HL-60 (cell line): ENCODE measurements around the gene ATG5.

ENCODE experiments used
- TF ChIP-seq, protein P1 (sequence below): IDR thresholded peaks from one replicate; pipeline ENCODE4 v1.5.1; 2011; ENCODE audit warnings: low read length, control low read depth, inconsistent platforms; ENCODE audit not compliant: insufficient read depth
- TF ChIP-seq, protein P2 (sequence below): IDR thresholded peaks from 2 replicates; pipeline ENCODE4 v1.6.1; 2012; ENCODE audit warnings: low read depth; ENCODE audit not compliant: insufficient replicate concordance

DNA sequence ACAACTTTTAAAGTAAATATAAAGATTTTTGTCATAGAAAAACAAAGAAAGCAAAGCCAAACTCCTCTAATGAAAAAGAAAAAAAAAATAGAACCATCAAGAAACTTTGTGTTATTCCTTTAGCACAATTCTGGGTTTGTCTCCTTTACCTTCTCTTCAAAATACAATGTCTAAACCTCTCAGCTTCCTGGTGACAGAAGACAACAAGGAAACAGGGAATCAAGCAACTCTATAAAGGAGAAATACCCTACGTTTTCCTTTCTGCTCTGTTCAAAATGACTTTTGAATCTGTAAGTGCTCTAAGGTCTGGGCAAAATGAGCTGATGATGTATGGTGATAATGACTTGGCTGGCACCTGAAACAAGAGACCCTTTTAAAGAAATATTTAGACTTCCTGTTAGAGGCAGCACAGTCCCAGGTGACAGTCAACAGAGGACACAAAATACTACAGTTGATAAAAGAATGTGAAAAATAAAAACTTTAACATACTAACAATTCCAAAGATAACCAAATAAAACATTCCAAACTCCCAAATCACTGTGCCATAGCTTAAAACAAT lies 138.1 kb downstream of the ATG5 start:
- TF ChIP-seq, protein P1, sequence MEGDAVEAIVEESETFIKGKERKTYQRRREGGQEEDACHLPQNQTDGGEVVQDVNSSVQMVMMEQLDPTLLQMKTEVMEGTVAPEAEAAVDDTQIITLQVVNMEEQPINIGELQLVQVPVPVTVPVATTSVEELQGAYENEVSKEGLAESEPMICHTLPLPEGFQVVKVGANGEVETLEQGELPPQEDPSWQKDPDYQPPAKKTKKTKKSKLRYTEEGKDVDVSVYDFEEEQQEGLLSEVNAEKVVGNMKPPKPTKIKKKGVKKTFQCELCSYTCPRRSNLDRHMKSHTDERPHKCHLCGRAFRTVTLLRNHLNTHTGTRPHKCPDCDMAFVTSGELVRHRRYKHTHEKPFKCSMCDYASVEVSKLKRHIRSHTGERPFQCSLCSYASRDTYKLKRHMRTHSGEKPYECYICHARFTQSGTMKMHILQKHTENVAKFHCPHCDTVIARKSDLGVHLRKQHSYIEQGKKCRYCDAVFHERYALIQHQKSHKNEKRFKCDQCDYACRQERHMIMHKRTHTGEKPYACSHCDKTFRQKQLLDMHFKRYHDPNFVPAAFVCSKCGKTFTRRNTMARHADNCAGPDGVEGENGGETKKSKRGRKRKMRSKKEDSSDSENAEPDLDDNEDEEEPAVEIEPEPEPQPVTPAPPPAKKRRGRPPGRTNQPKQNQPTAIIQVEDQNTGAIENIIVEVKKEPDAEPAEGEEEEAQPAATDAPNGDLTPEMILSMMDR, result no peak
- TF ChIP-seq, protein P2, sequence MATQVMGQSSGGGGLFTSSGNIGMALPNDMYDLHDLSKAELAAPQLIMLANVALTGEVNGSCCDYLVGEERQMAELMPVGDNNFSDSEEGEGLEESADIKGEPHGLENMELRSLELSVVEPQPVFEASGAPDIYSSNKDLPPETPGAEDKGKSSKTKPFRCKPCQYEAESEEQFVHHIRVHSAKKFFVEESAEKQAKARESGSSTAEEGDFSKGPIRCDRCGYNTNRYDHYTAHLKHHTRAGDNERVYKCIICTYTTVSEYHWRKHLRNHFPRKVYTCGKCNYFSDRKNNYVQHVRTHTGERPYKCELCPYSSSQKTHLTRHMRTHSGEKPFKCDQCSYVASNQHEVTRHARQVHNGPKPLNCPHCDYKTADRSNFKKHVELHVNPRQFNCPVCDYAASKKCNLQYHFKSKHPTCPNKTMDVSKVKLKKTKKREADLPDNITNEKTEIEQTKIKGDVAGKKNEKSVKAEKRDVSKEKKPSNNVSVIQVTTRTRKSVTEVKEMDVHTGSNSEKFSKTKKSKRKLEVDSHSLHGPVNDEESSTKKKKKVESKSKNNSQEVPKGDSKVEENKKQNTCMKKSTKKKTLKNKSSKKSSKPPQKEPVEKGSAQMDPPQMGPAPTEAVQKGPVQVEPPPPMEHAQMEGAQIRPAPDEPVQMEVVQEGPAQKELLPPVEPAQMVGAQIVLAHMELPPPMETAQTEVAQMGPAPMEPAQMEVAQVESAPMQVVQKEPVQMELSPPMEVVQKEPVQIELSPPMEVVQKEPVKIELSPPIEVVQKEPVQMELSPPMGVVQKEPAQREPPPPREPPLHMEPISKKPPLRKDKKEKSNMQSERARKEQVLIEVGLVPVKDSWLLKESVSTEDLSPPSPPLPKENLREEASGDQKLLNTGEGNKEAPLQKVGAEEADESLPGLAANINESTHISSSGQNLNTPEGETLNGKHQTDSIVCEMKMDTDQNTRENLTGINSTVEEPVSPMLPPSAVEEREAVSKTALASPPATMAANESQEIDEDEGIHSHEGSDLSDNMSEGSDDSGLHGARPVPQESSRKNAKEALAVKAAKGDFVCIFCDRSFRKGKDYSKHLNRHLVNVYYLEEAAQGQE, result no peak
